Pancreas (tissue), 10 donors: Measurements from ENCODE around the gene ADCY4. TPM values are rescaled to one million over a fixed set of nuclear protein-coding genes. Genes with fewer than 3 reads are reported as not detected.
A peak's percentile ranks its signal among the peaks of the same experiment; 100 is the strongest.

Source experiments
- ATAC-seq, 4 donors: fragments of 200-7000 bp; cut with Tn5 transposase; one replicate each; pipeline versions ENCODE4 v1.8.0 to v1.9.1; 2020; ENCODE audit warnings: mild to moderate bottlenecking in 4 of 4, moderate library complexity in 4 of 4
- DNase-seq, 6 donors: peaks; one replicate each; pipeline ENCODE4 v3.0.0-alpha.2; 2020
- FAIRE-seq: peaks from 2 replicates; lab custom pipeline; 2012; peaks lifted over from hg19 to GRCh38; lab: Jason Lieb, UNC
- H3K27ac ChIP-seq, 4 donors: fragments of 200-600 bp; sonication (generic); 1 replicate in 3 of 4; 2 replicates in 1 of 4; pipeline versions ENCODE4 v1.5.0 to v1.8.0; 2020
- H3K27me3 ChIP-seq, 4 donors: fragments of 200-600 bp; one replicate each; pipeline ENCODE4 v1.8.0; 2021
- H3K36me3 ChIP-seq, 3 donors: fragments of 200-600 bp; sonication (generic) in 1 of 3; one replicate each; pipeline versions ENCODE4 v1.5.0 to v1.8.0; 2020 to 2021
- H3K4me1 ChIP-seq, 3 donors: fragments of 200-600 bp; one replicate each; pipeline ENCODE4 v1.8.0; 2021
- H3K4me3 ChIP-seq, 4 donors: fragments of 200-600 bp; sonication (generic) in 2 of 4; one replicate each; pipeline versions ENCODE4 v1.5.0 to v1.8.0; 2020 to 2021
- H3K9me3 ChIP-seq, 4 donors: fragments of 200-600 bp; one replicate each; pipeline ENCODE4 v1.8.0; 2021
- CTCF ChIP-seq, 4 donors: fragments of 200-600 bp; sonication (generic) in 3 of 4; IDR thresholded peaks; one replicate each; pipeline versions ENCODE4 v1.5.0 to v1.8.0; 2021; ENCODE audit warnings: antibody characterized with exemption in 4 of 4
- WGBS, 2 donors: extraction: QIAGEN DNeasy Blood & Tissue Kit; methylation state at CpG; one replicate each; pipeline ENCODE4 v1.1.7; 2013; 5-methylcytosine and 5-hydroxymethylcytosine counted together
- intact Hi-C, 3 donors: fragments of 100-400 bp; cut with DNase I; formaldehyde crosslinking; loops; one replicate each; pipeline versions ENCODE4 v1.11.1 to v1.14.2; 2022
- polyA plus RNA-seq, 2 donors: library from polyadenylated mRNA; stranded (reverse); fragments of 200-250 nt; gene quantifications; one replicate each; pipeline ENCODE4 v1.2.3, GENCODE V29; 2013
- total RNA-seq, 6 donors: library from RNA; stranded (reverse); fragmentation: NEBNext Ultra II Directional in 4 of 6; extraction: Animal tissue kit (Norgen Biotek cat#: 25700) in 4 of 6; gene quantifications; one replicate each; pipeline versions ENCODE4 v1.2.1 to v1.2.4, GENCODE V29; 2021 to 2023
- donor health status: healthy with polysubstance abuse.
- donor health status: DM: no; HTN: no; CAD: no; lungs with moderate emphysema.
- donor health status: DM: no; HTN: no; CAD: no.
- donor health status: control.
- donor health status: control.
- donor health status: Bipolar disorder and iron deficiency.
- donor health status: DM: yes; HTN: yes; CAD: no.
- donor health status: DM: no; HTN: no; CAD: no.
- donor health status: DM: no; HTN: no; CAD: no.
- donor health status: DM: yes; HTN: yes; CAD: no.

ADCY4 gene
- total and polyA plus RNA-seq, 8 donors, result 3.2 to 59.3 (median 5.3) TPM

GRCh38 chr14:24340606-24341005 lies 5.7 kb upstream of the ADCY4 start:
- Histone ChIP-seq H3K9me3 (no peaks in the 10 kb centered on the region), H3K27ac (no peak overlapping the region), H3K27me3 (no peaks in the 10 kb centered on the region), H3K4me3 (no peak overlapping the region), H3K4me1 (peaks cover 0 to 4% (median 0%) of the 10 kb centered on the region in 3 donors), H3K36me3 (peaks cover 0 to 5% (median 0%) of the 10 kb centered on the region in 3 donors)
- WGBS, 2 donors, result 98 to 100% methylated on average over 1 of the region's 1 CpG
- intact Hi-C loops, result no loop called here
- TF ChIP-seq CTCF (IDR thresholded peaks at IDR 0.05), result no peak
- DNase-seq, result no peak
- ATAC-seq, result no peak
- no peak for FAIRE-seq

- ATAC-seq (peak; percentile 89 to 95 (median 90)), FAIRE-seq (no peak), DNase-seq (peak; percentile 64 to 83 (median 72))
- peaks cover 0 to 5% (median 0%) of the 10 kb centered on the region in 3 donors for H3K36me3 ChIP-seq
- peak within 1 kb of the TSS; percentile 24 to 61 (median 48) for H3K4me3 ChIP-seq
- peaks cover 0 to 8% (median under 1%) of the 10 kb centered on the region in 3 donors for H3K4me1 ChIP-seq
- no peak for TF ChIP-seq CTCF (IDR thresholded peaks at IDR 0.05)
- intact Hi-C loops, result loop anchor here in 1 of 3 donors (10.0 kb wide), 1 partner anchor 95 kb away; no protein-coding TSS in a partner anchor
- no peaks in the 10 kb centered on the region for H3K9me3 ChIP-seq
- 7 to 10% methylated on average over 46 to 51 of the region's 51 CpGs for WGBS, 2 donors
- H3K27me3 ChIP-seq, result no peaks in the 10 kb centered on the region
- H3K27ac ChIP-seq, result peak within 1 kb of the TSS in 2 of 4 donors; percentile 33 to 35
Observed at GRCh38 chr14:24339284-24340151, 4.6 kb upstream of the ADCY4 start, which contains the start of gene RIPK3. Gene RIPK3, minus strand, starts transcription at chr14:24339991. Its CDS starts 165 bp downstream, at chr14:24339826.

GRCh38 chr14:24338843-24339242 lies 4.0 kb upstream of the ADCY4 start:
- Histone ChIP-seq H3K36me3 (peaks cover 0 to 5% (median 0%) of the 10 kb centered on the region in 3 donors), H3K9me3 (no peaks in the 10 kb centered on the region), H3K27me3 (no peaks in the 10 kb centered on the region), H3K4me1 (peaks cover 0 to 15% (median 7%) of the 10 kb centered on the region in 3 donors), H3K27ac (no peak overlapping the region), H3K4me3 (peak overlapping the region in 3 of 4 donors; percentile 46 to 61 (median 50))
- no peak for DNase-seq
- no peak for FAIRE-seq
- intact Hi-C loops, result loop anchor here in 1 of 3 donors (10.0 kb wide), 1 partner anchor 96 kb away; no protein-coding TSS in a partner anchor
- no peak for TF ChIP-seq CTCF (IDR thresholded peaks at IDR 0.05)
- no peak for ATAC-seq
- 74 to 76% methylated on average over 14 of the region's 14 CpGs for WGBS, 2 donors

- Histone ChIP-seq H3K27ac (no peak overlapping the region), H3K27me3 (peaks cover 0 to 6% (median 0%) of the 10 kb centered on the region in 4 donors), H3K9me3 (no peaks in the 10 kb centered on the region), H3K4me3 (no peak overlapping the region), H3K36me3 (peaks cover 0 to 5% (median 0%) of the 10 kb centered on the region in 3 donors), H3K4me1 (peaks cover 0 to 16% (median 10%) of the 10 kb centered on the region in 3 donors)
- TF ChIP-seq CTCF (IDR thresholded peaks at IDR 0.05), result no peak
- 93 to 97% methylated on average over 8 of the region's 8 CpGs for WGBS, 2 donors
- intact Hi-C loops, result loop anchor here in 1 of 3 donors (10.0 kb wide), 1 partner anchor 97 kb away; no protein-coding TSS in a partner anchor
- ATAC-seq, result no peak
- FAIRE-seq, result no peak
- no peak for DNase-seq
Observed at GRCh38 chr14:24337824-24338175, 2.9 kb upstream of the ADCY4 start.
